Adipocyte (in vitro differentiated cells): ENCODE measurements around the gene VPS26C.

Source experiments
- DNase-seq: peaks from one replicate; pipeline ENCODE4 v3.0.0-alpha.2; 2015; ENCODE audit warnings: low read depth
- H3K27me3 ChIP-seq: replicated peaks from 2 replicates; pipeline ENCODE4 v1.7.0; 2013; ENCODE audit warnings: mild to moderate bottlenecking, low read length, moderate library complexity; ENCODE audit not compliant: control insufficient read depth, insufficient read depth
- H3K36me3 ChIP-seq: 2 replicates; pipeline ENCODE4 v1.7.0; 2013; ENCODE audit warnings: low read length, mild to moderate bottlenecking, moderate library complexity; ENCODE audit not compliant: control insufficient read depth, insufficient read depth, severe bottlenecking
- H3K4me1 ChIP-seq: 2 replicates; pipeline ENCODE4 v1.7.0; 2013; ENCODE audit warnings: mild to moderate bottlenecking, low read length, moderate library complexity; ENCODE audit not compliant: control insufficient read depth, insufficient read depth
- H3K4me3 ChIP-seq: 2 replicates; pipeline ENCODE4 v1.7.0; 2013; ENCODE audit warnings: mild to moderate bottlenecking, low read length, moderate library complexity
- H3K9ac ChIP-seq: 2 replicates; pipeline ENCODE4 v1.7.0; 2013; ENCODE audit warnings: mild to moderate bottlenecking, low read length, moderate library complexity
- H3K9me3 ChIP-seq: 2 replicates; pipeline ENCODE4 v1.7.0; 2013; ENCODE audit warnings: mild to moderate bottlenecking, low read length, moderate library complexity; ENCODE audit not compliant: control insufficient read depth

Gene VPS26C

DNA sequence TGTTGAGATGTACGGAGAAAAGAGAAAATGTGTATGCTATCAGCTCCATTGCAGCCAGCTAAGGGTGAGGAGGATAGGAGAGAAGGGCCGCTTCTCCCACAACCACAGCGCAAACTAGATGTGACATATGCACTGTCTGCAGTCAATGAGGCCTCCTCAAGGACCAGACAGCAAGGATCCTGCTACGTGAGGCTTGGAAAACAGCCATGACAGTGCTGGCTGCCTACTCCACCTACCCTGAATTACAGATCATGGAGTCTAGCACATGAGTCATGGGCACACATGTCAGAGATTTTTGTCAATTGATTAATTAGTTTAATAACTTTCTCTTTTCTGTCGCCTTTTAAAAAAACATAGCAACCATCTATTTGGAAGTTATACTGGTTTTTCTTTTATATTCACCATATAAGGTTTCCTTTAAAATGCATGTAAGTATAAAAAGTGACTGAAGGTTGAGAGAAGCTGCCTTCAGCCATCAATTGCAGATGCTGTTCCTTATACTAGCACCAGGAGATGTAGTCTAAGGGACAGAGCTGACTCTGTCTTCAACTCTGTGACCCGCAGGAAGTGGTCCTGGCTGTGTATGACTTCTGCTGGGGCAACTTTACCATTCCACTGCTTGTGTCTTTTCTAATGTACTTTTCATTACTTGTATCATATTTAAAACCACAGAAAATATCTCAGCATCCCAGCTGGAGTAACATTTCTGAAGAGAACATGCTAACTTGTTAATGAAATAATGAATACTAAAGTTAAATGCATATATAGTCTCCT lies 3.1 kb downstream of the VPS26C start:
- no peak overlapping the region for H3K9ac ChIP-seq
- H3K36me3 ChIP-seq = no peaks in the 10 kb centered on the region
- no peak for DNase-seq
- H3K27me3 ChIP-seq = no peaks in the 10 kb centered on the region
- H3K9me3 ChIP-seq = no peaks in the 10 kb centered on the region
- no peak overlapping the region for H3K4me3 ChIP-seq
- H3K4me1 ChIP-seq = peaks cover 33% of the 10 kb centered on the region

DNA sequence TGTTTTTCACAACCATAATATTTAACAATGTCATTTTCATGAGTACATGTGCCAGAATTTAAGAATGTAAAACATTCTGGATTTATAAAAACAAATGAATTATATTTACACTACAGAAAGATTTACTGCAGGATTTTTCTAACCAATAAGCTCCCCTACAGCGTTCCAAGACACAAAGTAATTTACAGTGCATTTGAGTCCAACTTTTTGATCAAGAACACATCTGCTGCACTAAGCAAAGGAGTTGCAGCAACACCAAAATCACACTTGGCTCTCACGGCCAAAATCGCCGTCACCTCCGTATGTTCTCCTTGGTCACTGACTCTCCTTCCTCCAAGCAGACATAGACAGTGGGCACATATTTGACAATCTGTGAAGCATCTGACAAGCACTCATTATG lies 7.7 kb downstream of the VPS26C start:
- Histone ChIP-seq H3K27me3 (no peaks in the 10 kb centered on the region), H3K4me3 (no peak overlapping the region), H3K9ac (no peak overlapping the region), H3K9me3 (no peaks in the 10 kb centered on the region), H3K36me3 (no peaks in the 10 kb centered on the region), H3K4me1 (peaks cover 31% of the 10 kb centered on the region)
- no peak for DNase-seq

DNA sequence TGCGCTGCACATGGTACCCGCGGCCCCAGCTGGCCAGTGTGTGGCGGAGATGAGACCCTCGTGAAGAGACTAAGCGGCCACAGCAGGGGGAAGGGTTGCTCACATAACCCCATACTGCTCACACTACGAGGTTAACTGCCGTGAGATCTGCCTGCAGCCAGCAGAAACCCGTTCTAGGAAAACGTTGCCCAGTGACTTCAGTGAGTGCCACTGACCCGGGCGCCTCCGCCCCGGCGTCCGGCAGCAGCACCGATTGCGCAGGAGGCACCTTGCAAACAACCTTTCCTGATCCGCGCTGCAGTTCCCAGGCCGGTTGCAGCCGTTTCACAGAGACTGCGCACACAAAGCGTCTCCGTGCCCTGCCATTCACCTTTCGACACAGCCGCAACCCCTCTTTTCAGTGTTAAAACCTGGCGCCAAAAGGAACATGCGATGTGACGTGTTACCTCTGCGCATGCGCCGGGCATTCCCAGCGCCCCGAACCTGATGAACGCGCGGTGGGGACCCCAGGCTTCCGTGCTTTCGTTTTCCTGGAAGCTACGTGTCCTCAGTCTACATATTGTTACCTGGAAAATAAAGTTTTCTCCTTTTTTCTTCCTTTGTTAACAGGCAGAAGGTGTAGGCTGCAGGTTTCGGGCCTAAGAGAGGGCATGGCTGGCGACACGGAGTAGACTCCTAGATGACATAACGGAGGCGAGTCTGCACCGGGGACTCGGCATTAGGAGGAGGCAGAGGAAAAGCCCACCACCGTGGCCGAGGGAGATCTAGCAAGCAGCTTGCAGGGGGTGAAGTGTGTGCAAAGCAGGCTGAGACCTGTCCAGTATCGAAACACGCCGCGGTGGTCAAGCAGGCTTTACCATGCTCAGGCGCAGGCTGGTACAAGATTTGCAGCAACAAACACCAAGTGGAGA lies 8.9 kb downstream of the VPS26C start:
- Histone ChIP-seq H3K27me3 (no peaks in the 10 kb centered on the region), H3K9ac (peak overlapping the region; percentile 89), H3K4me1 (peaks cover 25% of the 10 kb centered on the region), H3K36me3 (no peaks in the 10 kb centered on the region), H3K4me3 (peak overlapping the region; percentile 81), H3K9me3 (no peaks in the 10 kb centered on the region)
- DNase-seq = peak; percentile 42

DNA sequence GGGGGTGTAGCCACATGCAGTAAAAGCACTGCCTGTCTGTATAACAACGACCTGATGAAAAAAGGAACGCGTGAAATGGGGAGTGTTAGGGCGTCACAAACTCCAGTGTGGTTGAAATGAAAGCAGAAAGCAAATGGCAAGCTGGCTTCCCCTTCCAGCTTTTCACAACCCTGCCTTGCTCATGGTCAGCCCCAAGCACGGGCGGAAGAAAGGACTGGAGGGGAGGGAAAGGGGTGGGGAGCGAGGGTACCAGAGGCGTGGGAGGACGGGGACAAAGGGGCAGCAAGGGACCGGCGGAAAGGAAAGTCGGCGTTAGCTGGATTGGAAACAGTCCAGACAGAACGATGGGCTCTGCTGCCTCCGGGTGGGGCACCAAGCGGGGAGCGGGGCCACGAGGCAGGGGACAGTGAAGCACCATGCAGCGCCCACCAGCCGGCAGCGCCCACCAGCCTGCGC lies 9.6 kb downstream of the VPS26C start:
- Histone ChIP-seq H3K4me1 (peaks cover 25% of the 10 kb centered on the region), H3K9ac (peak overlapping the region; percentile 89), H3K36me3 (no peaks in the 10 kb centered on the region), H3K27me3 (no peaks in the 10 kb centered on the region), H3K4me3 (peak overlapping the region; percentile 81), H3K9me3 (no peaks in the 10 kb centered on the region)
- peak; percentile 48 for DNase-seq

DNA sequence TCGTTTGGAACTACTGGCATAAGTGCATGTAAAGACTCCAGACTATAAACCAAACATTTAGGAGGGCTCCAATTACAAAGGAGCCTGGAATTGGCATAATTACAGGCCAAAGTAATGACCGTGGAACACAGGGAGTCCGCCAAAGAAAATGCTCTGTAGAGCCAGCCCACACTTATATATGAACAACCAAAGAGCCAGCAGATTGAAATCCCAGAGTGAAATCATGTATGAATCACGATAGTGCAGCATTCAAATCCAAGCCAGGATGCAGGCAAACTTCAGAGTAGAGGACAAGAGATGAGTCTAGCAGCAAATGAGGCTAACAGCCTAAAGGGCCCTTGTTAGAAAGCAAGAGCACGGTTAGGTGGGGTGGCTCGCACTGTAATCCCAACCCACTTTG lies 13.1 kb downstream of the VPS26C start:
- Histone ChIP-seq H3K9me3 (no peaks in the 10 kb centered on the region), H3K4me1 (peaks cover 34% of the 10 kb centered on the region), H3K9ac (no peak overlapping the region), H3K27me3 (no peaks in the 10 kb centered on the region), H3K36me3 (no peaks in the 10 kb centered on the region), H3K4me3 (no peak overlapping the region)
- peak; percentile 8 for DNase-seq

DNA sequence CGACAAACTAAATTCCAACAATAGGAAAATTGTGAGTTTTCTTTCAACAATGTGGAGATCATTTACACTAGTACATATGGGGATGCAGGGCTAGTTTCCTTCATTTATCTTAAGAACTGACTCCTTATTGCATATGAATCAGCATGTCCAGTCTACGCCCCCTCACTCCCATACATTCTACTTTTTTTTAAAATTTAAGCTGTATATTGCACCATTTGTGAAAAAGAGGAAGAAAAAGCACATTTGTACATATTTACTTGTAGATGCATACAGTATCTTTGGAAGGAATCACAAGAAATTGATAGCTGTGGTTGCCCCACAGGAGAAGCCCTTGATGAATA lies 15.9 kb downstream of the VPS26C start:
- Histone ChIP-seq H3K4me3 (peak overlapping the region; percentile 44), H3K4me1 (peaks cover 21% of the 10 kb centered on the region), H3K36me3 (no peaks in the 10 kb centered on the region), H3K9ac (no peak overlapping the region), H3K27me3 (no peaks in the 10 kb centered on the region), H3K9me3 (no peaks in the 10 kb centered on the region)
- DNase-seq = no peak

DNA sequence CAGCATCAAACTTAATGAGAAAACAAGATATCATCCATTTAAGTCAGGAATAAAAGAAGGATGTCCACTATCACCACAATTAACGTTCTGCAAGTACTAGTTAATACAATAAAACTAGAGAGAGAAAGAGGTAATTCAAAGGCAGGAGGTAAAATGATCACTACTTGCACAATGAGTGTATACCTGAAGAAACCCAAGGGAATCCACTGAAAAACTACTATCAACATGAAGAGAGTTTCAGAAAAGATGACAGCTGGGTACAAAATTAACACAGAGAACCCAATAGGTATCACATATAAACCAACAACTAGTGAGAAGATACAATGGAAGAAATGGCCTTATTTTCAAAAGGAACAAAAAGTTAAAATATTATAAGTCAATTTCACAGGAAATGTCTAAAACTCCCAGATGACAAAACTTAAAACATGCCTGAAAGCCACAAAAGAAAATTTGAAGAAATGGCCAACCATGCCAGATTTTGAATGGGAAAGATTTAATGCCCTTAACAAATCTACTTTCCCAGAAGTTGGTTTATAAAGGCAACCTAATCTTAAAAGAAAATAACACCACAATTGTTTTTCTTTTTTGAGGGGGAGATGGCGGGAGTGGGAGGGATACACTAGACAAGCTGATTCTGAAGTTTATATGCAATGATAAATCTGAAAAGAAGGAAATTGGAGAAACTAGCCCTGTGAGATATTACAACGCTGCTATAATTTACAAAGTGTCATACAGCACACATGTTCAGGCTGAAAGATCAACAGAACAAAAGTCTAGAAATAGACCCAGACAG lies 17.8 kb downstream of the VPS26C start:
- H3K9me3 ChIP-seq = no peaks in the 10 kb centered on the region
- no peak overlapping the region for H3K4me3 ChIP-seq
- peaks cover 21% of the 10 kb centered on the region for H3K4me1 ChIP-seq
- H3K36me3 ChIP-seq = no peaks in the 10 kb centered on the region
- DNase-seq = peak; percentile 18
- H3K9ac ChIP-seq = no peak overlapping the region
- no peaks in the 10 kb centered on the region for H3K27me3 ChIP-seq

DNA sequence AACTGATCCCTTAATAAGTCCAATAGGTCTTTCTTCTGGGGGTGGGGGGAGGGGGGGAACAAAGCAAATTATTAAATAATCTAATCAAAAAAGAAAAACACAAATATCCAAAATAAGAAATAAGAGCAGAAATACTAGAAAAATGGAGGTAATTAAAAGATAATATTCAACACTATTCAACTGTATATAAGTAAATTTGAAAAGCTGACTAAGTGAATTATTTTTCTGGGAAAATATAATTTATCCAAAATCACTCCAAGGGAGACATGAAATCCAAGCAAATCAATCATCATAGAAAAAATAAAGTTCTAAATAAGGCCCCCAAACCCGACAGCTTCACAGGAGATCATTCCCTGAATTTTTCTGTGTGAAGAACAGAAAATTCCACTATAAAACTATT lies 18.8 kb downstream of the VPS26C start:
- H3K27me3 ChIP-seq = no peaks in the 10 kb centered on the region
- peaks cover 21% of the 10 kb centered on the region for H3K4me1 ChIP-seq
- H3K9me3 ChIP-seq = no peaks in the 10 kb centered on the region
- peaks cover 2% of the 10 kb centered on the region for H3K36me3 ChIP-seq
- no peak for DNase-seq
- no peak overlapping the region for H3K9ac ChIP-seq
- no peak overlapping the region for H3K4me3 ChIP-seq

DNA sequence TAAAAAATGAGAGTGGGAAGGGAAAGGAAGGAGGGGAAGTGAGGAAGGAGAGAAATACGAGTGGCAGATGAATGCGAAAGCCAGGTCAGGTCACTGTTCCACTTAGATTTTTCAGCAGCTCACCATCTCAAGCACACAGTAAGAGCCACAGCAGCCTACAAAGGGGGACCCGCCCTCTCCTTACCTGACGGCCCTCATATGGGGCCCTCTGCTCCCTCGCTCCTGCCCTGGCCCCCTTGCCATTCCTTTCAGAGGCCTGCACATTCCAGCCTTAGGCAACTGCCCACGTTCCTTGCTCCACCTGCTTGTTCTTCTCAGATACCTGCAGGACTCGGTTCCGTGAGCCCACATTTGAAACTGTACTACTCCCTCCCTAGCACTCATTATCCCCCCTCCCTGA lies 22.0 kb downstream of the VPS26C start:
- Histone ChIP-seq H3K9me3 (no peaks in the 10 kb centered on the region), H3K4me1 (peaks cover 11% of the 10 kb centered on the region), H3K9ac (no peak overlapping the region), H3K36me3 (peaks cover 13% of the 10 kb centered on the region), H3K4me3 (no peak overlapping the region), H3K27me3 (no peaks in the 10 kb centered on the region)
- no peak for DNase-seq

DNA sequence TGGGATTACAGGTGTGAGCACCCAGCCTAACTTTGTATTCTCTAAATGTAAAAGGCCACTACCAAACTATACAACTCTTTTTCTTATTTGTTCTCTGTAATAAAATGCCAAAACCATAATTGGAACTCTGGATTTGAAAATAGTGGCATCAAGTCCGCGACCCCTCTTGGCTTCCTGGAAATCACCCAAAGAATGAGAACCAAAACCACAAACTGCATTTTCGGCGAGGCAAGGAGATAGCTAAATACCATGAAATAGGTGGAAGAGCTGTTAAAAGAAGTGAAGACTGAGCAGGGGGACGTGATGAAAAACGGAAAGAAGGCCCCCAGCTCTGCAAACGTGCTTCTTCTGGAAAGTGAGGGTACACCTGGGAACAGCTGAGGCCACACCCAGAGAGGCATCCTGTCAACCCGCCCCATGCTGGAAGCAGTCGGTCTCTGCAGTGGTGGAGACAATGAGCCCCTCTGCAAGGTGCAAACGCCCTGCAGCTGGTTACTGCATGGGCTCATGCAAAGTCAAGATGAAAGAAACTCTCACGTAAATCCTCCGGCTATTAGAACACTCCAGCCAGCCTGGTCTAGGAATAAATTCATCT lies 22.5 kb downstream of the VPS26C start:
- peaks cover 10% of the 10 kb centered on the region for H3K4me1 ChIP-seq
- H3K27me3 ChIP-seq = no peaks in the 10 kb centered on the region
- no peak for DNase-seq

More for the DNA sequence above, 22.5 kb downstream of the VPS26C start:
- peaks cover 14% of the 10 kb centered on the region for H3K36me3 ChIP-seq
- no peak overlapping the region for H3K4me3 ChIP-seq
- no peak overlapping the region for H3K9ac ChIP-seq
- no peaks in the 10 kb centered on the region for H3K9me3 ChIP-seq
